H1 (cell line): ENCODE measurements around the gene TBC1D2. TPM values are rescaled to one million over a fixed set of nuclear protein-coding genes. Genes with fewer than 3 reads are reported as not detected.

ENCODE experiments used
- CTCF ChIA-PET: fragments of 300-600 bp; sonication (Branson Sonifier 250); formaldehyde crosslinking; loops from one replicate; lab custom pipeline; 2021; ENCODE audit not compliant: partially characterized antibody; lab: Charles Lee
- POLR2A ChIA-PET: fragments of 300-600 bp; sonication (Branson Sonifier 250); formaldehyde crosslinking; loops from one replicate; lab custom pipeline; 2021; ENCODE audit warnings: inconsistent platforms; ENCODE audit not compliant: partially characterized antibody; lab: Charles Lee
- DNase-seq, 2 experiments: peaks; one replicate each; pipeline versions ENCODE4 v3.0.0 to v3.0.0-alpha.2; 2010 to 2022; ENCODE audit warnings: low spot score in 2 of 2, low read depth in 1 of 2, mixed read lengths in 1 of 2
- FAIRE-seq: peaks from 2 replicates; lab custom pipeline; 2011; peaks lifted over from hg19 to GRCh38; lab: Jason Lieb, UNC
- H2AFZ ChIP-seq: 2 replicates; pipeline ENCODE4 v1.8.1; 2012; ENCODE audit warnings: low read length, inconsistent platforms
- H2AK5ac ChIP-seq: 2 replicates; pipeline ENCODE4 v1.6.1; 2013; ENCODE audit warnings: low read depth, low read length
- H2BK120ac ChIP-seq: replicated peaks from 2 replicates; pipeline ENCODE3; 2013; ENCODE audit warnings: low read depth, low read length, inconsistent platforms
- H2BK12ac ChIP-seq: 2 replicates; pipeline ENCODE4 v1.6.1; 2013; ENCODE audit warnings: low read depth, low read length
- H2BK15ac ChIP-seq: 2 replicates; pipeline ENCODE4 v1.6.1; 2013; ENCODE audit warnings: low read length
- H2BK20ac ChIP-seq: 2 replicates; pipeline ENCODE4 v1.6.1; 2013; ENCODE audit warnings: low read length
- H2BK5ac ChIP-seq: 2 replicates; pipeline ENCODE4 v1.6.1; 2013; ENCODE audit warnings: low read depth, low read length
- H3K14ac ChIP-seq: 2 replicates; pipeline ENCODE4 v1.6.1; 2013; ENCODE audit warnings: inconsistent platforms; ENCODE audit not compliant: insufficient read length
- H3K18ac ChIP-seq: 2 replicates; pipeline ENCODE4 v1.6.1; 2013; ENCODE audit warnings: low read length; ENCODE audit errors: extremely low read depth
- H3K23ac ChIP-seq: 2 replicates; pipeline ENCODE4 v1.6.1; 2013; ENCODE audit warnings: inconsistent platforms; ENCODE audit not compliant: insufficient read length
- H3K23me2 ChIP-seq: 2 replicates; pipeline ENCODE4 v1.6.1; 2013; ENCODE audit warnings: low read depth, low read length
- H3K27ac ChIP-seq: 2 replicates; pipeline ENCODE4 v1.6.1; 2011; ENCODE audit warnings: low read depth, low read length, inconsistent platforms
- H3K27me3 ChIP-seq, 4 experiments: replicated peaks in 1 of 4; 1 replicate in 1 of 4; 2 replicates in 3 of 4; pipeline versions ENCODE4 v1.6.1 to v1.8.1; 2011 to 2013; ENCODE audit warnings: low read length in 3 of 4, mild to moderate bottlenecking in 3 of 4, inconsistent platforms in 2 of 4, mixed read lengths in 2 of 4, moderate library complexity in 1 of 4; ENCODE audit not compliant: control insufficient read depth in 3 of 4, insufficient read depth in 3 of 4; ENCODE audit errors: extremely low read depth in 1 of 4
- H3K36me3 ChIP-seq, 4 experiments: 2 replicates each; pipeline versions ENCODE4 v1.6.1 to v1.8.1; 2011 to 2013; ENCODE audit warnings: mild to moderate bottlenecking in 4 of 4, low read length in 3 of 4, moderate library complexity in 2 of 4, control low read depth in 1 of 4, inconsistent platforms in 1 of 4; ENCODE audit not compliant: insufficient read depth in 4 of 4, control insufficient read depth in 2 of 4
- H3K4ac ChIP-seq: replicated peaks from 2 replicates; pipeline ENCODE3; 2013; ENCODE audit warnings: low read length, low read depth, mixed read lengths, inconsistent platforms; ENCODE audit not compliant: insufficient read length
- H3K4me1 ChIP-seq, 4 experiments: replicated peaks in 1 of 4; 1 replicate in 1 of 4; 2 replicates in 3 of 4; pipeline versions ENCODE4 v1.6.1 to v1.8.1; 2011 to 2013; ENCODE audit warnings: low read length in 3 of 4, inconsistent platforms in 2 of 4, mixed read lengths in 1 of 4; ENCODE audit not compliant: insufficient read depth in 4 of 4, control insufficient read depth in 3 of 4
- H3K4me2 ChIP-seq, 2 experiments: 2 replicates each; pipeline versions ENCODE4 v1.6.1 to v1.8.1; 2011 to 2013; ENCODE audit warnings: low read depth in 2 of 2, low read length in 2 of 2, control low read depth in 1 of 2, inconsistent platforms in 1 of 2, mild to moderate bottlenecking in 1 of 2; ENCODE audit not compliant: insufficient read depth in 1 of 2
- H3K4me3 ChIP-seq, 4 experiments: fragments of 200-600, 300-600 bp in 1 of 4; sonication (generic), shearing (Covaris generic), sonication (Bioruptor Twin) in 1 of 4; 2 replicates each; pipeline versions ENCODE4 v1.5.1 to v1.8.1; 2011 to 2016; ENCODE audit warnings: low read length in 4 of 4, low read depth in 3 of 4, control low read depth in 2 of 4, inconsistent platforms in 2 of 4, mild to moderate bottlenecking in 2 of 4, mixed read lengths in 1 of 4, moderate library complexity in 1 of 4; ENCODE audit not compliant: insufficient read depth in 2 of 4; ENCODE audit errors: extremely low read depth in 1 of 4
- H3K56ac ChIP-seq: replicated peaks from 2 replicates; pipeline ENCODE3; 2013; ENCODE audit warnings: low read depth, mild to moderate bottlenecking, mixed read lengths, low read length, inconsistent platforms; ENCODE audit not compliant: insufficient read length
- H3K79me1 ChIP-seq: 2 replicates; pipeline ENCODE4 v1.6.1; 2013; ENCODE audit warnings: low read depth, low read length, control low read depth
- H3K79me2 ChIP-seq, 2 experiments: 2 replicates each; pipeline versions ENCODE4 v1.6.1 to v1.8.1; 2012 to 2013; ENCODE audit warnings: low read length in 2 of 2, mild to moderate bottlenecking in 2 of 2, inconsistent platforms in 1 of 2; ENCODE audit not compliant: insufficient read depth in 2 of 2, control insufficient read depth in 1 of 2
- H3K9ac ChIP-seq, 4 experiments: replicated peaks in 1 of 4; 1 replicate in 1 of 4; 2 replicates in 3 of 4; pipeline versions ENCODE4 v1.6.1 to v1.8.1; 2011 to 2013; ENCODE audit warnings: low read depth in 3 of 4, low read length in 3 of 4, control low read depth in 2 of 4, mild to moderate bottlenecking in 2 of 4, moderate library complexity in 2 of 4, inconsistent platforms in 1 of 4; ENCODE audit errors: extremely low read depth in 1 of 4
- H3K9me3 ChIP-seq, 2 experiments: 2 replicates each; pipeline versions ENCODE4 v1.6.1 to v1.8.1; 2012 to 2013; ENCODE audit warnings: mild to moderate bottlenecking in 2 of 2, moderate library complexity in 2 of 2, control low read depth in 1 of 2, inconsistent platforms in 1 of 2, low read depth in 1 of 2, low read length in 1 of 2, mixed read lengths in 1 of 2; ENCODE audit not compliant: insufficient read depth in 2 of 2
- H4K20me1 ChIP-seq, 2 experiments: replicated peaks in 1 of 2; 2 replicates each; pipeline versions ENCODE3 to v1.8.1; 2011 to 2013; ENCODE audit warnings: inconsistent platforms in 2 of 2, low read length in 2 of 2, mild to moderate bottlenecking in 1 of 2; ENCODE audit not compliant: insufficient read depth in 2 of 2, control insufficient read depth in 1 of 2
- H4K5ac ChIP-seq: 2 replicates; pipeline ENCODE4 v1.6.1; 2013; ENCODE audit warnings: low read length, low read depth, mixed read lengths, inconsistent platforms; ENCODE audit not compliant: insufficient read length
- H4K8ac ChIP-seq: 2 replicates; pipeline ENCODE4 v1.8.0; 2013; ENCODE audit warnings: mild to moderate bottlenecking, moderate library complexity, low read length, inconsistent platforms; ENCODE audit not compliant: insufficient read depth; ENCODE audit errors: extremely low read depth
- H4K91ac ChIP-seq: replicated peaks from 2 replicates; pipeline ENCODE3; 2013; ENCODE audit warnings: low read length, mixed read lengths, inconsistent platforms; ENCODE audit not compliant: insufficient read length
- ATF3 ChIP-seq: IDR thresholded peaks from 2 replicates; pipeline ENCODE4 v1.6.1; 2011; ENCODE audit warnings: low read depth, mild to moderate bottlenecking, low read length; ENCODE audit not compliant: insufficient read depth
- CEBPB ChIP-seq: IDR thresholded peaks from 2 replicates; pipeline ENCODE4 v1.6.1; 2012; ENCODE audit warnings: low read depth, low read length
- CTCF ChIP-seq, 3 experiments: IDR thresholded peaks; 1 replicate in 2 of 3; 2 replicates in 1 of 3; pipeline versions ENCODE4 v1.5.1 to v1.6.1; 2011; ENCODE audit warnings: low read length in 3 of 3, mild to moderate bottlenecking in 3 of 3, inconsistent platforms in 2 of 3, low read depth in 1 of 3, moderate library complexity in 1 of 3; ENCODE audit not compliant: insufficient read depth in 1 of 3; ENCODE audit errors: control extremely low read depth in 1 of 3
- EZH2 ChIP-seq: fragments of 200-600 bp; sonication (generic); IDR thresholded peaks from 2 replicates; pipeline ENCODE4 v1.7.1; 2012; ENCODE audit warnings: low read depth, mild to moderate bottlenecking, moderate library complexity, low read length, inconsistent platforms; ENCODE audit not compliant: severe bottlenecking
- FOSL1 ChIP-seq: IDR thresholded peaks from 2 replicates; pipeline ENCODE4 v1.6.1; 2011; ENCODE audit warnings: mild to moderate bottlenecking, low read depth, low read length, moderate library complexity; ENCODE audit not compliant: insufficient read depth
- POLR2A ChIP-seq, 2 experiments: IDR thresholded peaks; 1 replicate in 1 of 2; 2 replicates in 1 of 2; pipeline ENCODE4 v1.6.1; 2011; ENCODE audit warnings: low read depth in 2 of 2, low read length in 2 of 2, mild to moderate bottlenecking in 2 of 2; ENCODE audit errors: control extremely low read depth in 1 of 2
- RAD21 ChIP-seq, 2 experiments: IDR thresholded peaks in 1 of 2; conservative IDR thresholded peaks in 1 of 2; 2 replicates each; pipeline ENCODE4 v1.6.1; 2011; ENCODE audit warnings: low read depth in 2 of 2, low read length in 2 of 2, improper control_type of control experiment in 1 of 2, inconsistent platforms in 1 of 2, mild to moderate bottlenecking in 1 of 2, moderate library complexity in 1 of 2
- RXRA ChIP-seq: IDR thresholded peaks from 2 replicates; pipeline ENCODE4 v1.6.1; 2011; ENCODE audit warnings: low read depth, mild to moderate bottlenecking, low read length, moderate library complexity; ENCODE audit not compliant: insufficient read depth
- SIX5 ChIP-seq: IDR thresholded peaks from 2 replicates; pipeline ENCODE4 v1.6.1; 2011; ENCODE audit warnings: mild to moderate bottlenecking, low read depth, low read length
- TBP ChIP-seq: IDR thresholded peaks from 2 replicates; pipeline ENCODE4 v1.6.1; 2011; ENCODE audit warnings: low read depth, low read length, improper control_type of control experiment
- TEAD4 ChIP-seq: IDR thresholded peaks from 2 replicates; pipeline ENCODE4 v1.6.1; 2012; ENCODE audit warnings: low read depth, low read length, inconsistent platforms, mixed read lengths
- whole genome bisulfite sequencing, 2 experiments: shearing (Covaris generic) in 1 of 2; methylation state at CpG; one replicate each; pipeline versions ENCODE4 v1.1.6 to v1.1.7; 2013 to 2015; ENCODE audit warnings: low lambda C conversion rate in 2 of 2, mixed read lengths in 2 of 2, inconsistent platforms in 1 of 2, low coverage in 1 of 2, missing lambda C conversion rate in 1 of 2; ENCODE audit not compliant: insufficient replicate concordance in 2 of 2, insufficient coverage in 1 of 2, insufficient read length in 1 of 2; ENCODE audit errors: extremely low coverage in 1 of 2, missing lambda C conversion rate in 1 of 2; 5-methylcytosine and 5-hydroxymethylcytosine counted together
- polyA plus RNA-seq, 7 experiments: library from polyadenylated mRNA; depleted of rRNA in 3 of 7; stranded (reverse) in 5 of 7; unstranded in 2 of 7; fragments of >200 nt in 5 of 7; fragments of 200-250 nt in 2 of 7; gene quantifications; 1 replicate in 5 of 7; 2 replicates in 1 of 7; 4 replicates in 1 of 7; pipeline versions ENCODE4 v1.2.1 to v1.2.3, GENCODE V29; 2011 to 2013; ENCODE audit warnings: missing spikeins in 2 of 7, mixed read lengths in 2 of 7
- total RNA-seq: library from RNA; stranded (reverse); fragmentation: NEBNext Ultra II Directional; extraction: Animal tissue kit (Norgen Biotek cat#: 25700); gene quantifications from 2 replicates; pipeline ENCODE4 v1.2.1, GENCODE V29; 2021

The TBC1D2 gene
- total and polyA plus RNA-seq, 2 of the 8 experiments (the other 6 are each of a cell fraction or from before 2014, with no cell fraction given): 7.4 TPM

DNA sequence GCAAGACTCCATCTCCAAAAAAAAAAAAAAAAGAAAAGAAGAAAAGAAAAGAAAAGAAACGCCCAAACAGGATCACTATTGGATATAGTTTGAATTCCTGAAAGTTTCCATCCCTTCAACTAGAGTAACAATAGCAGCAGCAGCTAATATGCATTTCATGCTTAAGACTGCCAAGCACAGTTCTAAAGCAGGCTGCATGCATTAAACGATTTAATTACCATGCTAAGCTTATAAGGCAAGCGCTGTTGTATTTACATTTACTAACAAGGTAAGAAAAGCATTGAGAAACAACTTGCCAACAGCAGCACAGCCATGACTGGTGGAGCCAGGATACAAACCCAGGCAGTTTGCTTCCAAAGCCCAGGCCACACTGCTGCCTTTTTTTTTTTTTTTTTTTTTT, 13.0 kb downstream of the TBC1D2 start:
- Histone ChIP-seq H2AFZ (no peak overlapping the region), H4K20me1 (no peaks in the 10 kb centered on the region), H2AK5ac (no peak overlapping the region), H3K4me2 (no peak overlapping the region), H3K4me1 (peaks cover 0 to 3% (median 2%) of the 10 kb centered on the region in 4 experiments; a peak in 3 of 7 replicates), H3K27ac (no peak overlapping the region), H3K18ac (no peak overlapping the region), H3K36me3 (no peaks in the 10 kb centered on the region; a peak in 1 of 8 replicates), H3K27me3 (no peaks in the 10 kb centered on the region), H2BK120ac (no peak overlapping the region), H2BK20ac (no peak overlapping the region), H2BK12ac (no peak overlapping the region), H3K79me1 (no peaks in the 10 kb centered on the region), H4K91ac (no peak overlapping the region), H4K8ac (no peak overlapping the region), H3K79me2 (no peaks in the 10 kb centered on the region), H3K56ac (no peak overlapping the region), H4K5ac (no peak overlapping the region), H2BK5ac (no peak overlapping the region), H3K4me3 (no peak overlapping the region), H3K9ac (no peak overlapping the region), H3K9me3 (no peaks in the 10 kb centered on the region), H3K14ac (no peak overlapping the region), H3K23me2 (no peaks in the 10 kb centered on the region), H3K23ac (no peak overlapping the region), H2BK15ac (no peak overlapping the region), H3K4ac (no peak overlapping the region)
- no peak for DNase-seq
- 92% methylated on average over 3 of the region's 3 CpGs; no CpG with 5 or more reads in 1 of the 2 experiments for WGBS, 2 experiments
- POLR2A ChIA-PET: interaction anchor here (0.6 to 1.4 kb wide), 3 partner anchors 9 to 13 kb away, joined by 3 to 6 read pairs (median 4); partner anchors contain the start of gene TBC1D2
- CTCF ChIA-PET: interaction anchor here (1.1 to 3.4 kb wide), 15 partner anchors 8 to 53 kb away, joined by 3 to 18 read pairs (median 6); partner anchors contain the start of gene TBC1D2
- no peak for FAIRE-seq
- TF ChIP-seq FOSL1: no peak
- TF ChIP-seq RAD21 (IDR thresholded peaks at IDR 0.05 in 1 of 2, conservative IDR thresholded peaks at IDR 0.05 in 1 of 2; ENCODE audit: low read depth in 2 of 2, low read length in 2 of 2): no peak
- TF ChIP-seq TBP: no peak
- no peak for TF ChIP-seq ATF3
- TF ChIP-seq SIX5: no peak
- no peak for TF ChIP-seq CEBPB
- no peak for TF ChIP-seq CTCF (IDR thresholded peaks at IDR 0.05; ENCODE audit: control extremely low read depth in 1 of 3, insufficient read depth in 1 of 3, low read depth in 1 of 3, low read length in 3 of 3)
- TF ChIP-seq EZH2: no peak
- TF ChIP-seq TEAD4: no peak
- TF ChIP-seq RXRA: no peak
- no peak for TF ChIP-seq POLR2A (IDR thresholded peaks at IDR 0.05; ENCODE audit: control extremely low read depth in 1 of 2, low read depth in 2 of 2, low read length in 2 of 2)
